HepG2 (cell line): ENCODE results near the gene IQCE. TPM values are rescaled to one million over a fixed set of nuclear protein-coding genes. Genes with fewer than 3 reads are reported as not detected.

Source experiments
- HMG20B ChIP-seq: conservative IDR thresholded peaks from 2 replicates; pipeline ENCODE4 v1.6.1; 2016; ENCODE audit warnings: missing genetic modification reagents, missing compliant biosample characterization
- MAF1 ChIP-seq: sonication (generic); formaldehyde crosslinking; IDR thresholded peaks from 2 replicates; pipeline ENCODE4 v1.5.0; 2020; ENCODE audit warnings: missing genetic modification reagents, borderline replicate concordance
- MTA3 ChIP-seq: sonication (generic); formaldehyde crosslinking; IDR thresholded peaks from 2 replicates; pipeline ENCODE4 v1.4.0; 2020; ENCODE audit warnings: missing genetic modification reagents
- PAF1 ChIP-seq: IDR thresholded peaks from 2 replicates; pipeline ENCODE4 v1.6.1; 2016; ENCODE audit warnings: missing genetic modification reagents, missing compliant biosample characterization
- RBM22 ChIP-seq: fragments of 200-400 bp; formaldehyde crosslinking; optimal IDR thresholded peaks from 2 replicates; pipeline ENCODE3; 2017; ENCODE audit warnings: mild to moderate bottlenecking, low read length, moderate library complexity
- ZNF607 ChIP-seq: sonication (generic); formaldehyde crosslinking; IDR thresholded peaks from 2 replicates; pipeline ENCODE4 v1.5.1; 2020; ENCODE audit warnings: missing genetic modification reagents, mild to moderate bottlenecking, borderline replicate concordance
- ZNF614 ChIP-seq: IDR thresholded peaks from 2 replicates; pipeline ENCODE4 v1.6.1; 2018; ENCODE audit warnings: missing biosample characterization, missing genetic modification reagents, inconsistent platforms, borderline replicate concordance
- ZNF652 ChIP-seq: IDR thresholded peaks from 2 replicates; pipeline ENCODE4 v1.6.1; 2016; ENCODE audit warnings: low read depth, borderline replicate concordance
- ZSCAN30 ChIP-seq: sonication (generic); formaldehyde crosslinking; IDR thresholded peaks from 2 replicates; pipeline ENCODE4 v1.5.0; 2020; ENCODE audit warnings: mild to moderate bottlenecking, missing genetic modification reagents
- polyA plus RNA-seq, 8 experiments: library from polyadenylated mRNA; depleted of rRNA in 3 of 8; stranded (reverse) in 7 of 8; unstranded in 1 of 8; fragments of >200 nt; fragmentation: Illumina TruSeq in 4 of 8; extraction: Trizol in 4 of 8; gene quantifications; 2 replicates each; pipeline versions ENCODE4 v1.2.1 to v1.2.3, GENCODE V29; 2011 to 2016; ENCODE audit warnings: low read depth in 4 of 8, missing spikeins in 1 of 8, mixed read lengths in 1 of 8; ENCODE audit not compliant: insufficient read depth in 1 of 8
- total RNA-seq, 5 experiments: library from RNA; depleted of rRNA; stranded (reverse); fragments of >200 nt; fragmentation: Illumina TruSeq; extraction: Trizol; gene quantifications; 2 replicates each; pipeline ENCODE4 v1.2.3, GENCODE V29; 2016; ENCODE audit warnings: low read depth in 1 of 5
- TF ChIP-seq, protein P1 (sequence below): sonication (generic); formaldehyde crosslinking; IDR thresholded peaks from 2 replicates; pipeline ENCODE4 v1.4.0; 2020; ENCODE audit warnings: mild to moderate bottlenecking, missing genetic modification reagents
- TF ChIP-seq, protein P2 (sequence below): sonication (generic); formaldehyde crosslinking; conservative IDR thresholded peaks from 2 replicates; pipeline ENCODE4 v1.4.0; 2020; ENCODE audit warnings: mild to moderate bottlenecking, missing genetic modification reagents, moderate library complexity
- TF ChIP-seq, protein P3 (sequence below): sonication (generic); formaldehyde crosslinking; IDR thresholded peaks from 2 replicates; pipeline ENCODE4 v1.5.0; 2020; ENCODE audit warnings: mild to moderate bottlenecking, missing genetic modification reagents, moderate library complexity
- TF ChIP-seq, protein P4 (sequence below): fragments of 450-650 bp; IDR thresholded peaks from 2 replicates; pipeline ENCODE4 v1.6.1; 2016
- TF ChIP-seq, protein P5 (sequence below), 2 experiments: IDR thresholded peaks; 2 replicates each; pipeline ENCODE4 v1.6.1; 2011 to 2012; ENCODE audit warnings: low read length in 2 of 2, borderline replicate concordance in 1 of 2, low read depth in 1 of 2, mild to moderate bottlenecking in 1 of 2, moderate library complexity in 1 of 2

Gene IQCE
- total and polyA plus RNA-seq, 2 of the 13 experiments (the other 11 are each of a cell fraction or from before 2014, with no cell fraction given): 1.5 to 2.5 TPM

DNA sequence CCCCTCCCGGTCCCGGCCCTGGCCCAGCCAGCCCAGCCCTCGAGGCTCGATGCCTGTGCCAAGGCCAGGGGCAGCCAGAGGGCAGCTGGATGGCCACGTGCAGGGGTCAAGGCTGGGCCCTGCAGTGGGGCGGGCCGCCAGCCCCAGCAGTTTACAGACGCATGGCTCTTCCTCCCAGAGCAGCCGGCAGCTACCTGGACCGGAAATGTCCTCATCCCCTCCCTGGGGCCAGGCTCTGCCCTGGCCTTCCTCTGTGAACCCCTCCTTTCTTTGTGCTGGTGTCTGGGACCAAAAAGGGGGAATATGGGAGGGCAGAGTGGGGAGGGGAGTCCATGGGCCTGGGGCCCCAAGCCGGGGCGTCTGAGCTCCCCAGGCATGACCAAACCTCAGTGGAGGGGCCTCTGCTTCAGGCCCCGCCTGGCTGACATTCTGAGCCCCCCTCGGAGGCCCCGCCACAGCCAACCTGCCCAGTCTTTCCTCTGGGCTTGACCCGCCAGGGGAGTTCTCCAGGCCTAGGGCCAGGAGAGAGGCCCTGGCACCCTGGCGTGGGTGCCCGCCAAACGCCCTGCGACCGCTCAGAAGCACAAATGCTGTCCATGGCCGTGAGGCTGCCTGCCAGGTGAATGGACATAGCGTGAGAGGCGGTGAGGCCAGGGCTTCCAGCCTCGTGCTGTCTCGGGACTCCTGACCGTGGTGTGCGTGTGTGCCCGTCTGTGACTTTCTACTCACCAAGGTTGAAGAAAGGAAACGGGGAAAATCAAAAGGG lies 104.5 kb downstream of the IQCE start (continued):
- TF ChIP-seq, protein P1, sequence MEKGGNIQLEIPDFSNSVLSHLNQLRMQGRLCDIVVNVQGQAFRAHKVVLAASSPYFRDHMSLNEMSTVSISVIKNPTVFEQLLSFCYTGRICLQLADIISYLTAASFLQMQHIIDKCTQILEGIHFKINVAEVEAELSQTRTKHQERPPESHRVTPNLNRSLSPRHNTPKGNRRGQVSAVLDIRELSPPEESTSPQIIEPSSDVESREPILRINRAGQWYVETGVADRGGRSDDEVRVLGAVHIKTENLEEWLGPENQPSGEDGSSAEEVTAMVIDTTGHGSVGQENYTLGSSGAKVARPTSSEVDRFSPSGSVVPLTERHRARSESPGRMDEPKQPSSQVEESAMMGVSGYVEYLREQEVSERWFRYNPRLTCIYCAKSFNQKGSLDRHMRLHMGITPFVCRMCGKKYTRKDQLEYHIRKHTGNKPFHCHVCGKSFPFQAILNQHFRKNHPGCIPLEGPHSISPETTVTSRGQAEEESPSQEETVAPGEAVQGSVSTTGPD (CRISPR knock-in tag): no peak
- TF ChIP-seq, protein P2, sequence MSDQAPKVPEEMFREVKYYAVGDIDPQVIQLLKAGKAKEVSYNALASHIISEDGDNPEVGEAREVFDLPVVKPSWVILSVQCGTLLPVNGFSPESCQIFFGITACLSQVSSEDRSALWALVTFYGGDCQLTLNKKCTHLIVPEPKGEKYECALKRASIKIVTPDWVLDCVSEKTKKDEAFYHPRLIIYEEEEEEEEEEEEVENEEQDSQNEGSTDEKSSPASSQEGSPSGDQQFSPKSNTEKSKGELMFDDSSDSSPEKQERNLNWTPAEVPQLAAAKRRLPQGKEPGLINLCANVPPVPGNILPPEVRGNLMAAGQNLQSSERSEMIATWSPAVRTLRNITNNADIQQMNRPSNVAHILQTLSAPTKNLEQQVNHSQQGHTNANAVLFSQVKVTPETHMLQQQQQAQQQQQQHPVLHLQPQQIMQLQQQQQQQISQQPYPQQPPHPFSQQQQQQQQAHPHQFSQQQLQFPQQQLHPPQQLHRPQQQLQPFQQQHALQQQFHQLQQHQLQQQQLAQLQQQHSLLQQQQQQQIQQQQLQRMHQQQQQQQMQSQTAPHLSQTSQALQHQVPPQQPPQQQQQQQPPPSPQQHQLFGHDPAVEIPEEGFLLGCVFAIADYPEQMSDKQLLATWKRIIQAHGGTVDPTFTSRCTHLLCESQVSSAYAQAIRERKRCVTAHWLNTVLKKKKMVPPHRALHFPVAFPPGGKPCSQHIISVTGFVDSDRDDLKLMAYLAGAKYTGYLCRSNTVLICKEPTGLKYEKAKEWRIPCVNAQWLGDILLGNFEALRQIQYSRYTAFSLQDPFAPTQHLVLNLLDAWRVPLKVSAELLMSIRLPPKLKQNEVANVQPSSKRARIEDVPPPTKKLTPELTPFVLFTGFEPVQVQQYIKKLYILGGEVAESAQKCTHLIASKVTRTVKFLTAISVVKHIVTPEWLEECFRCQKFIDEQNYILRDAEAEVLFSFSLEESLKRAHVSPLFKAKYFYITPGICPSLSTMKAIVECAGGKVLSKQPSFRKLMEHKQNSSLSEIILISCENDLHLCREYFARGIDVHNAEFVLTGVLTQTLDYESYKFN: peak; percentile 83
- TF ChIP-seq HMG20B (CRISPR knock-in tag) (peak; percentile 83; the same call in 1 of the 2 replicates), MAF1 (CRISPR knock-in tag) (0 out of 2 replicates have a peak, but pooled peaks have one; percentile 70), MTA3 (CRISPR knock-in tag) (no peak), ZNF607 (CRISPR knock-in tag) (peak; percentile 83), ZNF614 (peak; percentile 94; the same call in 1 of the 2 replicates), ZNF652 (peak; percentile 53; the same call in 1 of the 2 replicates), RBM22 (peak; percentile 14), PAF1 (CRISPR knock-in tag) (peak; percentile 68; the same call in 1 of the 2 replicates), ZSCAN30 (CRISPR knock-in tag) (no peak)
- TF ChIP-seq, protein P3, sequence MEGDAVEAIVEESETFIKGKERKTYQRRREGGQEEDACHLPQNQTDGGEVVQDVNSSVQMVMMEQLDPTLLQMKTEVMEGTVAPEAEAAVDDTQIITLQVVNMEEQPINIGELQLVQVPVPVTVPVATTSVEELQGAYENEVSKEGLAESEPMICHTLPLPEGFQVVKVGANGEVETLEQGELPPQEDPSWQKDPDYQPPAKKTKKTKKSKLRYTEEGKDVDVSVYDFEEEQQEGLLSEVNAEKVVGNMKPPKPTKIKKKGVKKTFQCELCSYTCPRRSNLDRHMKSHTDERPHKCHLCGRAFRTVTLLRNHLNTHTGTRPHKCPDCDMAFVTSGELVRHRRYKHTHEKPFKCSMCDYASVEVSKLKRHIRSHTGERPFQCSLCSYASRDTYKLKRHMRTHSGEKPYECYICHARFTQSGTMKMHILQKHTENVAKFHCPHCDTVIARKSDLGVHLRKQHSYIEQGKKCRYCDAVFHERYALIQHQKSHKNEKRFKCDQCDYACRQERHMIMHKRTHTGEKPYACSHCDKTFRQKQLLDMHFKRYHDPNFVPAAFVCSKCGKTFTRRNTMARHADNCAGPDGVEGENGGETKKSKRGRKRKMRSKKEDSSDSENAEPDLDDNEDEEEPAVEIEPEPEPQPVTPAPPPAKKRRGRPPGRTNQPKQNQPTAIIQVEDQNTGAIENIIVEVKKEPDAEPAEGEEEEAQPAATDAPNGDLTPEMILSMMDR (CRISPR knock-in tag): peak; percentile 15; the same call in 1 of the 2 replicates
- TF ChIP-seq, protein P4, sequence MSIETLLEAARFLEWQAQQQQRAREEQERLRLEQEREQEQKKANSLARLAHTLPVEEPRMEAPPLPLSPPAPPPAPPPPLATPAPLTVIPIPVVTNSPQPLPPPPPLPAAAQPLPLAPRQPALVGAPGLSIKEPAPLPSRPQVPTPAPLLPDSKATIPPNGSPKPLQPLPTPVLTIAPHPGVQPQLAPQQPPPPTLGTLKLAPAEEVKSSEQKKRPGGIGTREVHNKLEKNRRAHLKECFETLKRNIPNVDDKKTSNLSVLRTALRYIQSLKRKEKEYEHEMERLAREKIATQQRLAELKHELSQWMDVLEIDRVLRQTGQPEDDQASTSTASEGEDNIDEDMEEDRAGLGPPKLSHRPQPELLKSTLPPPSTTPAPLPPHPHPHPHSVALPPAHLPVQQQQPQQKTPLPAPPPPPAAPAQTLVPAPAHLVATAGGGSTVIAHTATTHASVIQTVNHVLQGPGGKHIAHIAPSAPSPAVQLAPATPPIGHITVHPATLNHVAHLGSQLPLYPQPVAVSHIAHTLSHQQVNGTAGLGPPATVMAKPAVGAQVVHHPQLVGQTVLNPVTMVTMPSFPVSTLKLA: peak; percentile 57; the same call in 1 of the 2 replicates
- TF ChIP-seq, protein P5, sequence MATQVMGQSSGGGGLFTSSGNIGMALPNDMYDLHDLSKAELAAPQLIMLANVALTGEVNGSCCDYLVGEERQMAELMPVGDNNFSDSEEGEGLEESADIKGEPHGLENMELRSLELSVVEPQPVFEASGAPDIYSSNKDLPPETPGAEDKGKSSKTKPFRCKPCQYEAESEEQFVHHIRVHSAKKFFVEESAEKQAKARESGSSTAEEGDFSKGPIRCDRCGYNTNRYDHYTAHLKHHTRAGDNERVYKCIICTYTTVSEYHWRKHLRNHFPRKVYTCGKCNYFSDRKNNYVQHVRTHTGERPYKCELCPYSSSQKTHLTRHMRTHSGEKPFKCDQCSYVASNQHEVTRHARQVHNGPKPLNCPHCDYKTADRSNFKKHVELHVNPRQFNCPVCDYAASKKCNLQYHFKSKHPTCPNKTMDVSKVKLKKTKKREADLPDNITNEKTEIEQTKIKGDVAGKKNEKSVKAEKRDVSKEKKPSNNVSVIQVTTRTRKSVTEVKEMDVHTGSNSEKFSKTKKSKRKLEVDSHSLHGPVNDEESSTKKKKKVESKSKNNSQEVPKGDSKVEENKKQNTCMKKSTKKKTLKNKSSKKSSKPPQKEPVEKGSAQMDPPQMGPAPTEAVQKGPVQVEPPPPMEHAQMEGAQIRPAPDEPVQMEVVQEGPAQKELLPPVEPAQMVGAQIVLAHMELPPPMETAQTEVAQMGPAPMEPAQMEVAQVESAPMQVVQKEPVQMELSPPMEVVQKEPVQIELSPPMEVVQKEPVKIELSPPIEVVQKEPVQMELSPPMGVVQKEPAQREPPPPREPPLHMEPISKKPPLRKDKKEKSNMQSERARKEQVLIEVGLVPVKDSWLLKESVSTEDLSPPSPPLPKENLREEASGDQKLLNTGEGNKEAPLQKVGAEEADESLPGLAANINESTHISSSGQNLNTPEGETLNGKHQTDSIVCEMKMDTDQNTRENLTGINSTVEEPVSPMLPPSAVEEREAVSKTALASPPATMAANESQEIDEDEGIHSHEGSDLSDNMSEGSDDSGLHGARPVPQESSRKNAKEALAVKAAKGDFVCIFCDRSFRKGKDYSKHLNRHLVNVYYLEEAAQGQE (IDR thresholded peaks at IDR 0.05; ENCODE audit: borderline replicate concordance in 1 of 2, low read depth in 1 of 2, low read length in 2 of 2): no peak
